Measurements from ENCODE around the gene ZNF611. TPM values are rescaled to one million over a fixed set of nuclear protein-coding genes. Genes with fewer than 3 reads are reported as not detected.
"Not testable (repeated sequence)": the region's sequence is repeated elsewhere in the genome, so short reads cannot be mapped to it uniquely, and the experiment has no call there.

Gene ZNF611
- total RNA-seq, 4 donors from 2014 or later, result 8.2 to 45.0 (median 15.0) TPM

- WGBS, 2 donors (ENCODE audit: low coverage in 1 of 2), result 45 to 47% methylated on average over 1 of the region's 1 CpG
- Histone ChIP-seq H3K27me3 (no peaks in the 10 kb centered on the region), H3K4me3 (no peak overlapping the region), H3K9me3 (no peaks in the 10 kb centered on the region), H3K27ac (no peak overlapping the region), H3K36me3 (no peaks in the 10 kb centered on the region), H3K4me1 (peaks cover 0 to 6% (median 2%) of the 10 kb centered on the region in 4 donors)
- in situ Hi-C loops (cut with MboI; ENCODE audit: low pct_ligation_motif_present in 1 of 4, low pct_unique_long_range_greater_than_20kb in 1 of 4, low sequenced_read_pairs in 3 of 4), result no loop called here
- intact Hi-C loops (cut with DNase I; ENCODE audit: low total_unique reads), result no loop called here
- TF ChIP-seq POLR2AphosphoS5 (IDR thresholded peaks at IDR 0.05) (no peak), CTCF (IDR thresholded peaks at IDR 0.05) (no peak), POLR2A (IDR thresholded peaks at IDR 0.05) (no peak), EP300 (IDR thresholded peaks at IDR 0.05; ENCODE audit: low read depth) (no peak)
- DNase-seq, result no peak
These were observed 38.8 kb downstream of the ZNF611 start for GRCh38 chr19:52695996-52696395.

- Histone ChIP-seq H3K4me3 (no peak overlapping the region), H3K27ac (no peak overlapping the region), H3K9me3 (no peaks in the 10 kb centered on the region), H3K36me3 (no peaks in the 10 kb centered on the region), H3K27me3 (no peaks in the 10 kb centered on the region), H3K4me1 (peaks cover 0 to 10% (median 7%) of the 10 kb centered on the region in 4 donors)
- TF ChIP-seq POLR2AphosphoS5 (IDR thresholded peaks at IDR 0.05) (no peak), EP300 (IDR thresholded peaks at IDR 0.05; ENCODE audit: low read depth) (no peak), POLR2A (IDR thresholded peaks at IDR 0.05) (no peak), CTCF (IDR thresholded peaks at IDR 0.05) (no peak)
- DNase-seq, result no peak
- in situ Hi-C loops (cut with MboI; ENCODE audit: low pct_ligation_motif_present in 1 of 4, low pct_unique_long_range_greater_than_20kb in 1 of 4, low sequenced_read_pairs in 3 of 4) (no loop called here), intact Hi-C loops (cut with DNase I; ENCODE audit: low total_unique reads) (no loop called here)
- 97% methylated on average over 11 of the region's 11 CpGs; no CpG with 5 or more reads in 1 of the 2 donors for WGBS, 2 donors (ENCODE audit: low coverage in 1 of 2)
These were observed 39.9 kb downstream of the ZNF611 start for GRCh38 chr19:52694921-52695320.

DNA sequence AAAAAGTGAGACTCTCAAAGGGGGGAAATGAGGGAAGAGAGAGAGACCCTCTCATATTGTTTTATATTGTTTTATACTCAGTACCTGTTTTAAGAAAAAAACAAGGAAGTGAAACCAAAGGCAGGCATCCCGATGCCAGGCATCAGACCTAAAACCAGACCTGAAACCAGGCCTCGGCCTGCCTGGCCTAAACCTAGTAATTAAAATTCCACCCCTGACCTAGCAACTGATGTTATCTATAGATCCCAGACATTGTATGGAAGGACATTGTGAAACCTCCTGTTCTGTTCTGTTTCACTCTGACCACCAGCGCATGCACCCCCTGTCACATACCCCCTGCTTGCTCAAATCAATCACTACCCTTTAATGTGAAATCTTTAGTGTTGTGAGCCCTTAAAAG is 40.6 kb downstream of the ZNF611 start:
- intact Hi-C loops (cut with DNase I; ENCODE audit: low total_unique reads); H3K36me3 ChIP-seq; DNase-seq; H3K4me3 ChIP-seq; H3K9me3 ChIP-seq; in situ Hi-C loops (cut with MboI; ENCODE audit: low pct_ligation_motif_present in 1 of 4, low pct_unique_long_range_greater_than_20kb in 1 of 4, low sequenced_read_pairs in 3 of 4); H3K27me3 ChIP-seq; H3K27ac ChIP-seq: not testable (repeated sequence)
- 69 to 77% methylated on average over 3 of the region's 3 CpGs for WGBS, 2 donors (ENCODE audit: low coverage in 1 of 2)
- peaks cover 0 to 15% (median 7%) of the 10 kb centered on the region in 4 donors for H3K4me1 ChIP-seq

- WGBS, 2 donors (ENCODE audit: low coverage in 1 of 2), result 87 to 88% methylated on average over 3 to 8 of the region's 8 CpGs
- Histone ChIP-seq H3K36me3 (no peaks in the 10 kb centered on the region), H3K4me3 (no peak overlapping the region), H3K27me3 (no peaks in the 10 kb centered on the region), H3K4me1 (peaks cover 0 to 25% (median 8%) of the 10 kb centered on the region in 4 donors), H3K9me3 (no peaks in the 10 kb centered on the region), H3K27ac (no peak overlapping the region)
- TF ChIP-seq EP300 (IDR thresholded peaks at IDR 0.05; ENCODE audit: low read depth), result no peak
- no peak for TF ChIP-seq POLR2AphosphoS5 (IDR thresholded peaks at IDR 0.05)
- TF ChIP-seq POLR2A (IDR thresholded peaks at IDR 0.05), result no peak
- TF ChIP-seq CTCF (IDR thresholded peaks at IDR 0.05), result no peak
- intact Hi-C loops (cut with DNase I; ENCODE audit: low total_unique reads), result no loop called here
- in situ Hi-C loops (cut with MboI; ENCODE audit: low pct_ligation_motif_present in 1 of 4, low pct_unique_long_range_greater_than_20kb in 1 of 4, low sequenced_read_pairs in 3 of 4), result no loop called here
- DNase-seq, result no peak
These were observed 42.3 kb downstream of the ZNF611 start for GRCh38 chr19:52692431-52693008.

DNA sequence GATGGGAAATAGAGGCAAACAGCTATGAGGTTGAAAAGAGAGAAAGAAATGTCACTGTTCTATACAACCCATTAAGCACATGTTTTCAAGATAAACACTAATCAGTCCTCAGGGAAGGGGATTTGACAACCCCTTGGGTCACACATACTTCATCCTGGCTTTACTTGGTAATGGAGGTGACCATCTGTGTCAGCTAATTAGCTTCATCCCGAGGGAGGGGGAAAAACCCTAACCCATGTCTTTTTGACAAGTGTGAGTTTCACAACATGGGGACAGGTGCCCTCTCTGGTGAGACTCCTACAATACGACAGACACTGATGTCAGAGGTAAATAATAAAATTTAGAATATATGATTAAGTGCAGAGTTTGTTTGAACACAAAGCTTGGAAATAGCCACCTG is 43.1 kb downstream of the ZNF611 start:
- no peak overlapping the region for H3K27ac ChIP-seq
- TF ChIP-seq POLR2AphosphoS5 (IDR thresholded peaks at IDR 0.05) (no peak), POLR2A (IDR thresholded peaks at IDR 0.05) (no peak), CTCF (IDR thresholded peaks at IDR 0.05) (no peak), EP300 (IDR thresholded peaks at IDR 0.05; ENCODE audit: low read depth) (no peak)
- no peaks in the 10 kb centered on the region for H3K36me3 ChIP-seq
- no peak for DNase-seq
- H3K4me1 ChIP-seq, result peaks cover 0 to 27% (median 8%) of the 10 kb centered on the region in 4 donors
- H3K9me3 ChIP-seq, result no peaks in the 10 kb centered on the region
- H3K4me3 ChIP-seq, result no peak overlapping the region
- intact Hi-C loops (cut with DNase I; ENCODE audit: low total_unique reads), result no loop called here
- in situ Hi-C loops (cut with MboI; ENCODE audit: low pct_ligation_motif_present in 1 of 4, low pct_unique_long_range_greater_than_20kb in 1 of 4, low sequenced_read_pairs in 3 of 4), result no loop called here
- WGBS, 2 donors (ENCODE audit: low coverage in 1 of 2), result 53% methylated on average over 2 of the region's 2 CpGs; no CpG with 5 or more reads in 1 of the 2 donors
- H3K27me3 ChIP-seq, result no peaks in the 10 kb centered on the region

Data from transverse colon (tissue), 4 donors.